IPS DF 4.7 (cell line): ENCODE data around the gene MUC20.
"Not testable (repeated sequence)": the region's sequence is repeated elsewhere in the genome, so short reads cannot be mapped to it uniquely, and the experiment has no call there.

ENCODE experiments used
- DNase-seq: peaks from one replicate; pipeline ENCODE4 v3.0.0-alpha.2; 2013; ENCODE audit warnings: low spot score; ENCODE audit errors: extremely low read depth

Gene MUC20

GRCh38 chr3:195711091-195711812 lies 9.5 kb upstream of the MUC20 start:
- DNase-seq, result not testable (repeated sequence)

- DNase-seq, result no peak
Observed at GRCh38 chr3:195711813-195712534, 8.8 kb upstream of the MUC20 start.

GRCh38 chr3:195712535-195712910 lies 8.3 kb upstream of the MUC20 start:
- DNase-seq, result not testable (repeated sequence)

- not testable (repeated sequence) for DNase-seq
Observed at GRCh38 chr3:195713150-195713549, 7.6 kb upstream of the MUC20 start.

- DNase-seq, result no peak
Observed at GRCh38 chr3:195714380-195715011, 6.3 kb upstream of the MUC20 start.

GRCh38 chr3:195715134-195715533 lies 5.6 kb upstream of the MUC20 start:
- no peak for DNase-seq

GRCh38 chr3:195715583-195716266 lies 5.1 kb upstream of the MUC20 start:
- no peak for DNase-seq

GRCh38 chr3:195717416-195717815 lies 3.4 kb upstream of the MUC20 start:
- DNase-seq, result no peak

- no peak for DNase-seq
Observed at GRCh38 chr3:195717852-195718476, 2.8 kb upstream of the MUC20 start.

GRCh38 chr3:195718477-195718984 lies 2.2 kb upstream of the MUC20 start:
- DNase-seq, result no peak

- not testable (repeated sequence) for DNase-seq
Observed at GRCh38 chr3:195719514-195720254, 1.1 kb upstream of the MUC20 start.

- DNase-seq, result not testable (repeated sequence)
Observed at GRCh38 chr3:195722139-195722995, 1.6 kb downstream of the MUC20 start.

- not testable (repeated sequence) for DNase-seq
Observed at GRCh38 chr3:195722996-195723345, 2.2 kb downstream of the MUC20 start.

GRCh38 chr3:195724363-195724762 lies 3.6 kb downstream of the MUC20 start:
- DNase-seq, result not testable (repeated sequence)

- DNase-seq, result not testable (repeated sequence)
Observed at GRCh38 chr3:195725916-195726740, 5.3 kb downstream of the MUC20 start.

- no peak for DNase-seq
Observed at GRCh38 chr3:195727606-195728195, 6.9 kb downstream of the MUC20 start.

- DNase-seq, result not testable (repeated sequence)
Observed at GRCh38 chr3:195728789-195729188, 8.0 kb downstream of the MUC20 start.
